OCI-LY3 (cell line): ENCODE results near the gene DCLK1.
A peak's percentile ranks its signal among the peaks of the same experiment; 100 is the strongest.

ENCODE experiments used
- CTCF ChIP-seq: fragments of 200-600, 300-600 bp; sonication (generic); IDR thresholded peaks from 2 replicates; pipeline ENCODE4 v1.5.1; 2014; ENCODE audit warnings: antibody characterized with exemption, low read length, low read depth
- EZH2phosphoT487 ChIP-seq: fragments of 200-600 bp; shearing (Covaris generic); IDR thresholded peaks from 2 replicates; pipeline ENCODE4 v1.6.1; 2018; ENCODE audit warnings: antibody characterized with exemption, mixed run types, low read depth

GRCh38 chr13:35818633-35819067 lies 312.5 kb downstream of the DCLK1 start:
- peak; percentile 72 for TF ChIP-seq CTCF
- no peak for TF ChIP-seq EZH2phosphoT487
